Astrocyte of the spinal cord (primary cell): ENCODE data around the gene PTP4A1.
A peak's percentile ranks its signal among the peaks of the same experiment; 100 is the strongest.

ENCODE experiments used
- DNase-seq: peaks from one replicate; pipeline ENCODE4 v3.0.0; 2011; ENCODE audit warnings: low read depth, low spot score
- H3K4me3 ChIP-seq: 2 replicates; pipeline ENCODE4 v1.5.1; 2011; ENCODE audit warnings: low read depth, mild to moderate bottlenecking, low read length, moderate library complexity
- in situ Hi-C: cut with HindIII; loops from 2 replicates; pipeline ENCODE4 v1.10.0; 2017; ENCODE audit warnings: low sequenced_read_pairs
- TF ChIP-seq, protein P1 (sequence below): IDR thresholded peaks from 2 replicates; pipeline ENCODE4 v1.5.1; 2012; ENCODE audit warnings: low read depth, mild to moderate bottlenecking, low read length, inconsistent platforms

The PTP4A1 gene

DNA sequence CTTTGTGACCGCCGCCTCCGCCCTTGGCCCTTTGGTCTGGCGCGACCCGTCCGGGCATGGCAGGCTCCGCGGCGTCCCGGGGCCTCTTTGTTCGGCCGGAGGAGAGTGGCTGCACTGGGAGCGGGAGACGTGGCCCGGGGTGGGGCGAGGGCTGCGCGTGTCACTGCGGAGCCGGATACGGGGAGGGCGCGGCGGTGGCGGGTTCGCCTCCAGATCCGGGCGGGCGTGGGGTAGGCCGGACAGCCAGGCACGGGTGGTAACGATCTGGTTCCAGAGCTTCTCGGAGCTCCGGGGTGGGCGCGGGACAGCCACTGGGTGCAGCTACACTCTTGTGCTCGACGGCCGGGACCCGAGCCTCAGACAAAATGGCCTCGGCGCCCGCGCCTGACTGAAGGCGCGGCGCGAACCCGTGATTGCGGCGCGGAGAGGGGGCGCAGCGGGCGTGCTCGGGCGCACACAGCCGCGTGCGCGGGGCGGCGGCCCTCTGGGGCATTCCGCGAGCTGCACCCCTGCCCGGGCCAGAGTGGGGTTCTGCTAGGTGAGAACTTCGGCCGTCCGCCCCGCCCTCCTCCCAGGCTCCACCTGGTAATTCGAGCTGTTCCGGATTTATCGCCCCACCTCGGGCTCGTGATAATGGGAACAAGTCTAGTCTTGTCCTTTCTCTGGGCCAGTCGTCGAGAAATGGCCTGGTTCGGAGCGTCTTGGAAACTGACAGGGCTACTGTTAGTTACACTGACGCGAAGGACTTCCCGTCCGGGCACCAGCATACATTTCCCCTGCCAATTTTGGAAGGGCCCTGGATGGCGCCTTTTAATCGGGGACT lies 1.0 kb downstream of the PTP4A1 start:
- TF ChIP-seq, protein P1, sequence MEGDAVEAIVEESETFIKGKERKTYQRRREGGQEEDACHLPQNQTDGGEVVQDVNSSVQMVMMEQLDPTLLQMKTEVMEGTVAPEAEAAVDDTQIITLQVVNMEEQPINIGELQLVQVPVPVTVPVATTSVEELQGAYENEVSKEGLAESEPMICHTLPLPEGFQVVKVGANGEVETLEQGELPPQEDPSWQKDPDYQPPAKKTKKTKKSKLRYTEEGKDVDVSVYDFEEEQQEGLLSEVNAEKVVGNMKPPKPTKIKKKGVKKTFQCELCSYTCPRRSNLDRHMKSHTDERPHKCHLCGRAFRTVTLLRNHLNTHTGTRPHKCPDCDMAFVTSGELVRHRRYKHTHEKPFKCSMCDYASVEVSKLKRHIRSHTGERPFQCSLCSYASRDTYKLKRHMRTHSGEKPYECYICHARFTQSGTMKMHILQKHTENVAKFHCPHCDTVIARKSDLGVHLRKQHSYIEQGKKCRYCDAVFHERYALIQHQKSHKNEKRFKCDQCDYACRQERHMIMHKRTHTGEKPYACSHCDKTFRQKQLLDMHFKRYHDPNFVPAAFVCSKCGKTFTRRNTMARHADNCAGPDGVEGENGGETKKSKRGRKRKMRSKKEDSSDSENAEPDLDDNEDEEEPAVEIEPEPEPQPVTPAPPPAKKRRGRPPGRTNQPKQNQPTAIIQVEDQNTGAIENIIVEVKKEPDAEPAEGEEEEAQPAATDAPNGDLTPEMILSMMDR, result no peak
- in situ Hi-C loops, result no loop called here
- peak; percentile 76 for DNase-seq
- H3K4me3 ChIP-seq, result peak overlapping the region; percentile 93

DNA sequence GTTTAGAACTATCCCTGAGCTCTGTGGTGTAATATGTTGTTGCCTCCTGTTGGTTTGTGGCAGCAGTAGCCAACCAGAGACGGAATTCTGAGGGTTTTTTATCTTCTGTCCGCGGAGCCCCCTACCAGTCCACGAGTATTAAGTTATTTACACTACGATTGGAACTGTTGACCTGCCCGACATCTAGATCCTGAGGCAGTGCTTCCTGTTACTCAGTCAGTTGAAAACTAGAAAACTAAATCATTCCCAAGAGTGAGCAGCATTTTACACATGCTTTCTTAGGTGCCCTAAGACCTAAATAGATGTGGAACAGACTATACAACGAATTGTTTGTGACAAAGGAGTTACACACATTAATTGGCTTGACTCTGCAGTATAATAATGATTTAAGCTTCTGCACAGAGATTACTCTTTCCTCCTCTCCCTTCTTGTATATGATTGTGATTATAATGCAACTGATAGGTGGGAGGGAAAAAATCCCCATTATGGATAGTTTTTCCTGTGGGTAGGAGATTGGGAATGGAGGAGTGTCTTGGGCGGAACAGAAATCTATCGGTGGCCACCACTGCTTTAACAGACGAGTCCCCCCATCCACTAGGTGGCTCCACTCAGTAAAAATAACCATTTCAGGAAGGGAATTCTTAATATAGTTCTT lies 1.7 kb downstream of the PTP4A1 start:
- DNase-seq, result peak; percentile 70
- in situ Hi-C loops, result no loop called here
- peak overlapping the region; percentile 93 for H3K4me3 ChIP-seq
- TF ChIP-seq, protein P1, result peak; percentile 66

DNA sequence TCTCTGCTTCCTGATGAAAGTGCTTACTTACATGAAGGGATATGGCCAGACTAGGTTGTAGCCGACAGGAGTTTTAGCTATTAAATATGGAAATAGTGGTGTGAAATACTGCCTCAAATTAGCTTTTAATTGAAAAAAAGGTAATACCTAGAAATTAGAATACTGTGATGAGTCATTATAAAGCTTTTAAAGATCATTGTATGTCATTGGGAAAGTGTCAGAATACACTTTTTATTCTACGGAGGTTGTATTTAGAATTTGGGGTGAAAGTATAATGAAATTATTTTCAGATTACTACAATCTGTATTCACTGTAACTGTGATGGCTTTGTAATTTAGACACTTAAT lies 2.2 kb downstream of the PTP4A1 start:
- TF ChIP-seq, protein P1, result no peak
- no peak for DNase-seq
- in situ Hi-C loops, result no loop called here
- H3K4me3 ChIP-seq, result peak overlapping the region; percentile 93

DNA sequence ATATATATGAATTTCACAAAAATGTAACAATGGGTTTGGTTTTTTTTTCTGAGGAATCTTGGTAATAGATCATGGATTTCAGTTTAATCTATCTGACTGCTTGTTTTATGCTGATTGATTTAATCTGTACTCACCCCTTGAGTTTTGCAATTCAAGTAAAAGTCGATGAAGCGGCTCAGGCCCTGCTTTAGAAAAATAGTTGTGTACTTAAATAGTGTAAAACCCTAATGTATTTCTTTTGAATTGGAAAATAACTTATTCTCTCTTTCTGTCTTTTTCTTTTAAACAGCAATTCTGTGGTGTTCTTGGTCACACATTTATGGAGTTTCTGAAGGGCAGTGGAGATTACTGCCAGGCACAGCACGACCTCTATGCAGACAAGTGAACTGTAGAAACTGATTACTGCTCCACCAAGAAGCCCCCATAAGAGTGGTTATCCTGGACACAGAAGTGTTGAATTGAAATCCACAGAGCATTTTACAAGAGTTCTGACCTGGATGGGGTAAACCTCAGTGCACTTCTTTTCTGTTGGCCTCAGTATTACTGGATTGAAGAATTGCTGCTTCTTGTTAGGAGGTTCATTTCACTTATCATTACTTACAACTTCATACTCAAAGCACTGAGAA lies 4.0 kb downstream of the PTP4A1 start:
- DNase-seq, result no peak
- no peak overlapping the region for H3K4me3 ChIP-seq
- in situ Hi-C loops, result no loop called here
- TF ChIP-seq, protein P1, result no peak

DNA sequence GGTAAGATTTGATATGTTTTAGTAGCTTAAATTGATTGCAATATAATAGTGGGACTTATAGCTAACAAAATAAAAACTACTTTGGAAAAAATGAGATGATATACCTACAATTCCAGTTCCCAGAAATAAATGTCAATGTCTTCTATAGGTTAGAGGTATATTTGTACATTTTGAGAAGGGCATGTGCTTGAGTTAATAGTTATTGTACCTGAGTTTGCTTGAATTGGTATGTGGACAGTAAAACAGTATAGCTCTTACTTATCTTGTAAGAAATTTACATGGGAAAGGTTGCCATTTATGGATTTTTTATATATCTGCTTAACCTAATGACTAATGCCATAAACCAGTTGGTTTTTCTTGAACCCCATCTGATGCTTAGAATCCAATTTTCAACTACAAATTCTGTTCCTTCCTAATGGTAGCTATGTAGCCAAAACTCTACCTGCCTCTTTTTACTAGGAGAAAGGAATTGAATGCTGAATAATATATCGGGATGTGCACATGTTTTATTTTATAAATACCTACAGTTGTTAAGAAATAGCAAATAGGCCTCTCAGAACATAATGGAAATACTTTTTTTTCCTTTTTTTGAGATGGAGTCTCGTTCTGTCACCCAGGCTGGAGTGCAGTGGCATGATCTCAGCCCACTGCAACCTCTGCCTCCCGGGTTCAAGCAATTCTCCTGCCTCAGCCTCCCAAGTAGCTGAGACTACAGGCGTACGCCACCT lies 4.9 kb downstream of the PTP4A1 start:
- in situ Hi-C loops, result no loop called here
- H3K4me3 ChIP-seq, result no peak overlapping the region
- TF ChIP-seq, protein P1, result no peak
- DNase-seq, result no peak

DNA sequence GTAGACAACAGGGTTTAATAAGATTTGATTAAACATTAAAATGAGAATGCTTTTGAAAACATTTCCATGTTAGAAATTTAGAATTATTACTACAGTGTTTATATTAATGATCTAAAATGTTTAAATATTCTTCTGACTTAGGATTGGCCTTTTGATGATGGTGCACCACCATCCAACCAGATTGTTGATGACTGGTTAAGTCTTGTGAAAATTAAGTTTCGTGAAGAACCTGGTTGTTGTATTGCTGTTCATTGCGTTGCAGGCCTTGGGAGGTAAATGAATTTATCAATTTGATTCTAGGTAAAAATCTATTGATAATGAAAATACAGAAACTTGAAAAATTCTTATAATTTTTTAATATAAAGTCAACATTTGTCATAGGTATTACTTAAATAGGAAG lies 6.5 kb downstream of the PTP4A1 start:
- DNase-seq, result no peak
- in situ Hi-C loops, result no loop called here
- H3K4me3 ChIP-seq, result no peak overlapping the region
- TF ChIP-seq, protein P1, result no peak
